Breast epithelium (tissue), 4 donors: ENCODE results near the gene DHCR7. TPM values are rescaled to one million over a fixed set of nuclear protein-coding genes. Genes with fewer than 3 reads are reported as not detected.

ENCODE experiments used
- DNase-seq, 2 donors: peaks; one replicate each; pipeline ENCODE4 v3.0.0-alpha.2; 2019; ENCODE audit warnings: low spot score in 2 of 2
- H3K27ac ChIP-seq, 2 donors: fragments of 200-600 bp; sonication (generic) in 1 of 2; one replicate each; pipeline ENCODE4 v1.5.1; 2016 to 2019; ENCODE audit warnings: mild to moderate bottlenecking in 1 of 2
- H3K27me3 ChIP-seq, 2 donors: fragments of 200-600 bp; sonication (generic) in 1 of 2; one replicate each; pipeline versions ENCODE4 v1.5.1 to v1.6.0; 2017 to 2019; ENCODE audit warnings: control low read depth in 1 of 2, mild to moderate bottlenecking in 1 of 2
- H3K36me3 ChIP-seq: fragments of 200-600 bp; one replicate; pipeline ENCODE4 v1.5.1; 2019
- H3K4me1 ChIP-seq, 2 donors: fragments of 200-600 bp; sonication (generic); one replicate each; pipeline ENCODE4 v1.5.1; 2016 to 2019; ENCODE audit warnings: control low read depth in 1 of 2
- H3K4me3 ChIP-seq, 3 donors: fragments of 200-600 bp; sonication (generic); 1 replicate in 2 of 3; 2 replicates in 1 of 3; pipeline ENCODE4 v1.5.1; 2016 to 2019; ENCODE audit warnings: mild to moderate bottlenecking in 3 of 3, moderate library complexity in 2 of 3
- H3K9me3 ChIP-seq, 2 donors: fragments of 200-600 bp; sonication (generic) in 1 of 2; one replicate each; pipeline ENCODE4 v1.5.1; 2016 to 2019; ENCODE audit warnings: control low read depth in 1 of 2
- CTCF ChIP-seq, 3 donors: fragments of 450-650 bp; IDR thresholded peaks; one replicate each; pipeline ENCODE4 v1.5.1; 2016 to 2017; ENCODE audit warnings: antibody characterized with exemption in 3 of 3, mild to moderate bottlenecking in 3 of 3, moderate library complexity in 3 of 3
- POLR2A ChIP-seq: fragments of 450-650 bp; IDR thresholded peaks from one replicate; pipeline ENCODE4 v1.6.1; 2016; ENCODE audit warnings: antibody characterized with exemption, mild to moderate bottlenecking, moderate library complexity
- POLR2AphosphoS5 ChIP-seq, 3 donors: sonication (generic); formaldehyde crosslinking; IDR thresholded peaks; one replicate each; pipeline ENCODE4 v1.6.1; 2017; ENCODE audit warnings: antibody characterized with exemption in 3 of 3
- intact Hi-C: fragments of 100-400 bp; cut with DNase I; formaldehyde crosslinking; loops from one replicate; pipeline ENCODE4 v1.15.1; 2023; ENCODE audit warnings: low total_unique reads
- total RNA-seq, 3 donors: library from RNA; depleted of rRNA; stranded (reverse); fragments of >200 nt; gene quantifications; one replicate each; pipeline ENCODE4 v1.1.0, GENCODE V29; 2016

DHCR7 gene
- total RNA-seq, 3 donors from 2014 or later: 14.7 to 31.7 (median 25.2) TPM

GRCh38 chr11:71458146-71459070 lies 10.2 kb upstream of the DHCR7 start:
- TF ChIP-seq POLR2AphosphoS5 (IDR thresholded peaks at IDR 0.05): no peak
- no peak for TF ChIP-seq POLR2A
- no peak for TF ChIP-seq CTCF (IDR thresholded peaks at IDR 0.05)
- Histone ChIP-seq H3K4me1 (no peaks in the 10 kb centered on the region), H3K9me3 (no peaks in the 10 kb centered on the region), H3K36me3 (peaks cover 12% of the 10 kb centered on the region), H3K27ac (no peak overlapping the region), H3K27me3 (no peaks in the 10 kb centered on the region), H3K4me3 (no peak overlapping the region)
- DNase-seq: no peak
- intact Hi-C loops: no loop called here

GRCh38 chr11:71456831-71457230 lies 8.6 kb upstream of the DHCR7 start:
- H3K36me3 ChIP-seq: peaks cover 12% of the 10 kb centered on the region
- no peak overlapping the region for H3K4me3 ChIP-seq
- no peaks in the 10 kb centered on the region for H3K9me3 ChIP-seq
- H3K27me3 ChIP-seq: no peaks in the 10 kb centered on the region
- TF ChIP-seq CTCF (IDR thresholded peaks at IDR 0.05): no peak
- no peak for TF ChIP-seq POLR2A
- TF ChIP-seq POLR2AphosphoS5 (IDR thresholded peaks at IDR 0.05): no peak
- no peak for DNase-seq
- intact Hi-C loops: no loop called here
- no peak overlapping the region for H3K27ac ChIP-seq
- no peaks in the 10 kb centered on the region for H3K4me1 ChIP-seq

GRCh38 chr11:71456294-71456693 lies 8.1 kb upstream of the DHCR7 start:
- H3K9me3 ChIP-seq: no peaks in the 10 kb centered on the region
- intact Hi-C loops: no loop called here
- no peaks in the 10 kb centered on the region for H3K4me1 ChIP-seq
- H3K4me3 ChIP-seq: no peak overlapping the region
- no peak for DNase-seq
- H3K36me3 ChIP-seq: peaks cover 12% of the 10 kb centered on the region
- H3K27me3 ChIP-seq: no peaks in the 10 kb centered on the region
- no peak for TF ChIP-seq POLR2A
- TF ChIP-seq POLR2AphosphoS5 (IDR thresholded peaks at IDR 0.05): no peak
- H3K27ac ChIP-seq: no peak overlapping the region

- intact Hi-C loops: no loop called here
- no peaks in the 10 kb centered on the region for H3K9me3 ChIP-seq
- TF ChIP-seq POLR2A (no peak), CTCF (IDR thresholded peaks at IDR 0.05) (peak in 1 of 3 donors; percentile 27), POLR2AphosphoS5 (IDR thresholded peaks at IDR 0.05) (no peak)
- H3K4me3 ChIP-seq: peak overlapping the region in 1 of 3 donors; percentile 86
- no peak overlapping the region for H3K27ac ChIP-seq
- peaks cover 8% of the 10 kb centered on the region for H3K36me3 ChIP-seq
- DNase-seq: no peak
- no peaks in the 10 kb centered on the region for H3K27me3 ChIP-seq
- H3K4me1 ChIP-seq: peaks cover 0 to 5% of the 10 kb centered on the region in 2 donors
These were observed 6.4 kb upstream of the DHCR7 start for GRCh38 chr11:71454470-71455113.

GRCh38 chr11:71453918-71454304 lies 5.7 kb upstream of the DHCR7 start:
- no peak for DNase-seq
- intact Hi-C loops: no loop called here
- peak overlapping the region; percentile 84 to 95 (median 86) for H3K4me3 ChIP-seq
- no peak overlapping the region for H3K27ac ChIP-seq
- TF ChIP-seq CTCF (IDR thresholded peaks at IDR 0.05) (no peak), POLR2AphosphoS5 (IDR thresholded peaks at IDR 0.05) (no peak), POLR2A (no peak)
- no peaks in the 10 kb centered on the region for H3K9me3 ChIP-seq
- peaks cover 3% of the 10 kb centered on the region for H3K36me3 ChIP-seq
- H3K4me1 ChIP-seq: peaks cover 0 to 6% of the 10 kb centered on the region in 2 donors
- H3K27me3 ChIP-seq: no peaks in the 10 kb centered on the region
